ENCODE data around the gene RIMOC1. TPM values are rescaled to one million over a fixed set of nuclear protein-coding genes. Genes with fewer than 3 reads are reported as not detected.
A peak's percentile ranks its signal among the peaks of the same experiment; 100 is the strongest.

The RIMOC1 gene, protein sequence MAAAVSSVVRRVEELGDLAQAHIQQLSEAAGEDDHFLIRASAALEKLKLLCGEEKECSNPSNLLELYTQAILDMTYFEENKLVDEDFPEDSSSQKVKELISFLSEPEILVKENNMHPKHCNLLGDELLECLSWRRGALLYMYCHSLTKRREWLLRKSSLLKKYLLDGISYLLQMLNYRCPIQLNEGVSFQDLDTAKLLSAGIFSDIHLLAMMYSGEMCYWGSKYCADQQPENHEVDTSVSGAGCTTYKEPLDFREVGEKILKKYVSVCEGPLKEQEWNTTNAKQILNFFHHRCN
- 10 to 100 TPM; 13.5 to 13.8 TPM for total RNA-seq
- 26.9 to 27.2 reads per million in 2 donors for total RNA-seq

DNA sequence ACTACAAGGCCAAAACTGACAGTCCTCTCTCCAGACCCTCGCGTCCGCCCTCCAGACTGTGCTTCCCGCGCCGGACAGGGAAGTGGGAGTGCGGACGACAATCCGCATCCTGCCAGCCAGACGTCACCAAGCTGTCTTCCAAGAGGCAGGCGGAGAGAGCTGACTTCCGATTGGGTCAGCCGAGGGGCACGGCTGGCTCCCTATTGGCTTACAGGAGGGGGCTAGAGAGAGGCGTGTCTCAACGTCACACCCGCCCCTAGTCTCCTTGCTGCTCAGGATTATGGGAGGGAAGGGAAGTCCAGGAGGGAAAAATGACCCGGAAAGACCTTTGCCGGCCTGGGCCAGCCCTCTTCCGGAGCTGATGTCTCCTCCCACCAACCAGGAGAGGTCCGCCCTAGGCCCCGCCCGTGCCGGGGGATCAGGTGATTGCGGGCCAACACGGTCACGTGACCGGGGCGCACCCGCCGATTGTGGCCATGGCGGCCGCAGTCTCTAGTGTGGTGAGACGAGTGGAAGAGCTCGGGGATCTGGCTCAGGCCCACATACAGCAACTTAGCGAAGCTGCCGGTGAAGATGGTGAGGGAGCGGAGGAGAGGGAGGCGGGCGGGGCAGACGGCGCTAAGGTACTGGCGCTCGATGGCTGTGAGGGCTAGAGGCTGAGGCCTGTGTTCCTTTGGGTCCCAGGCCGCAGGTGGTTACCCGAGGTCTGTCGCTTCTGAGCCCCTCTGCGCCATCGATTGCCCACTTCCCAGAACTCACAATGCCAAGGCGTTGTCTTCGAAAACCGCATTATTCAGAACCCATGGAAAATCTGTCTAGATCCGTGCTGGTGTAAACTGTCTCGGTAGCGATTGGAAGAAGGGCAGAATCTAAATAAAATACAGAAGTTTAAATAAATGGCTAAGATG, at the start of gene RIMOC1:
Gene RIMOC1, plus strand, starts transcription at position 453 of the 908 bp plus-strand sequence. Its CDS starts 24 bp downstream, at position 477.
- peak within 1 kb of the TSS; percentile 99 for H3K27ac Mint-ChIP-seq
- H3K27me3 Mint-ChIP-seq: peaks cover 5% of the 10 kb centered on the region
- H3K36me3 Mint-ChIP-seq (ENCODE audit: low read depth): peaks cover 3% of the 10 kb centered on the region
- H3K9me3 ChIP-seq (ENCODE audit: control insufficient read depth, low read length, poor library complexity, severe bottlenecking): no peaks in the 10 kb centered on the region
- peaks cover 31% of the 10 kb centered on the region for H3K4me1 Mint-ChIP-seq
- DNase-seq (peak; percentile 94 to 95 (median 95)), ATAC-seq (peak; percentile 90)
- H3K4me3 Mint-ChIP-seq: peak within 1 kb of the TSS; percentile 98

DNA sequence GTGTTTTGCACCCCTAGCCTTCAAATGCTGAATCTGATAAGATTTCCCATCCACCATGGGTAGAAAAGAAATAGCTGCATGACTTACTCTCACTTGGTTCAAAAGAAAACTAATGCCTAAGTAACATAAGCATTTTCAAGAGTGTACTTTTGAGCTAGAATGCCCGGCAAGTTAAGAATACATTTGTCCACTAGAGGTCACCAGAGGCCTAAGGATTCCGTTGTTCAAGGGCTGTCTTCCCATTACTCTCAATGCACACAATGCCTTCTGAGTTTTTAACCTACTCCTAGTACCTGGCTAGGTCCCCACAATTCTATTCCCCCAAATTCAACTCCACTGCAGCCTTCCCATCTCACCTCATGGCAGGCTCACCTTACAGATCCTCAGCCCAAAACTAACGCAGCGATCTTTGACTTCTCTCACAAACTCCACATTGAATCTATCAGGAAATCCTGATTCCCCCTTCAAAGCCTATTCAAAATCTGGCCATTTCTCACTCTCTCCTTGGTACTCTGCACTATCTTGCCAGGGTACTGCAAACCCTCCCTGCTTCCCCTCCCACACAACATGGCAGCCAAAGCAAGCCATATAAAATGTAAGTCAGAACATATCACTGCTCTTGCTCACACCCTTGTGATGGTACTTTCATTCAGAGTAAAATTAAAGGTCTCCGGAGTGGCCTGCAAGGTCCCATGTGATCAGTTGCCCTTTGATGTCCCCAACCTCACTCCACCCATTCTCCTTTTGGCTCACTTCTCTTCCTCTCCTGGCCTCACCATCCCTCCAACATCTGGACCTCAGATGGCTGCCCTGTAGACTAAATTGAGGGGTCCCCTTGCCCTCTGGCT, 47.3 kb upstream of the RIMOC1 start:
- H3K4me3 Mint-ChIP-seq: no peak overlapping the region
- H3K4me1 Mint-ChIP-seq: peaks cover 11% of the 10 kb centered on the region
- no peak overlapping the region for H3K27ac Mint-ChIP-seq
- ATAC-seq (peak; percentile 93), DNase-seq (peak in 1 of 3 donors; percentile 48)
- H3K9me3 ChIP-seq (ENCODE audit: control insufficient read depth, low read length, poor library complexity, severe bottlenecking): no peaks in the 10 kb centered on the region
- H3K27me3 Mint-ChIP-seq: no peaks in the 10 kb centered on the region
- peaks cover 2% of the 10 kb centered on the region for H3K36me3 Mint-ChIP-seq (ENCODE audit: low read depth)

DNA sequence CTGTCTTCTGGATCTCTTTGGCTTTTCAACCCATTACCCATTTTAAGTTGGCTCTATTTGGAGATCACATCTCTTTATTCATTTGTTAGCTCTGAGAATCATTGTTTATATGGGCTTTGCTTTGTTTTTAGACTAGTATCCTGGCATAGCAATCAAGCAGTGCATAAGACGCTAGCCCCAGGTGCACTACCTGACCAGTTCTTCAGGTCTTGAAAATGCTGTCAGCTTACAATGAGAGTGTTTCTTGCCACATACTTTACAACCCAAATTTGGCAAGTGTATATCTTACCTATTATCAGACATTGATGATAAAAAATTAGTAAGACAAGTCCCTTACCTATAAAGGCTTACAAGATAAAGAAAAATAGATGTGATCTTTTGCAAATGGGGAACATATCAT, 46.2 kb upstream of the RIMOC1 start:
- no peak for DNase-seq
- Mint-ChIP-seq H3K4me3 (no peak overlapping the region), H3K36me3 (ENCODE audit: low read depth) (peaks cover 2% of the 10 kb centered on the region), H3K4me1 (peaks cover 12% of the 10 kb centered on the region), H3K27ac (no peak overlapping the region), H3K27me3 (no peaks in the 10 kb centered on the region)
- ATAC-seq: no peak
- H3K9me3 ChIP-seq (ENCODE audit: control insufficient read depth, low read length, poor library complexity, severe bottlenecking): no peaks in the 10 kb centered on the region

DNA sequence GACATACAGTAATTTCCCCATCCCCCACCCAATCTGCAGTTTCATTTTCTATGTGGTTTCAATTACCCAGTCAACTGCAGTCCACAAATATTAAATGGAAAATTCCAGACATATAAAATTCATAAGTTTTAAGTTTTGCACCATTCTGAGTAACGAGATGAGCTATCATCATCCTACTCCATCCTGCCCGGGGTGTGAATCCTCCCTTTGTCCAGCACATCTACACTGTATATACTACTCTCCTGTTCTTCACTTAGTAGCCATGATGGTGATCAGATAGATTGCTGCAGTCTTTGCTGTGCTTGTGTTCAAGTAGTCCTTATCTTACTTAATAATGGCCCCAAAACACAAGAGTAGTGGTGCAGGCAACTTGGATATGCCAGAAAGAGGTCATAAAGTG, 45.3 kb upstream of the RIMOC1 start:
- ATAC-seq (no peak), DNase-seq (no peak)
- peak overlapping the region; percentile 36 for H3K4me3 Mint-ChIP-seq
- H3K27ac Mint-ChIP-seq: peak overlapping the region; percentile 87
- H3K27me3 Mint-ChIP-seq: no peaks in the 10 kb centered on the region
- H3K36me3 Mint-ChIP-seq (ENCODE audit: low read depth): peaks cover 2% of the 10 kb centered on the region
- H3K9me3 ChIP-seq (ENCODE audit: control insufficient read depth, low read length, poor library complexity, severe bottlenecking): no peaks in the 10 kb centered on the region
- peaks cover 19% of the 10 kb centered on the region for H3K4me1 Mint-ChIP-seq

DNA sequence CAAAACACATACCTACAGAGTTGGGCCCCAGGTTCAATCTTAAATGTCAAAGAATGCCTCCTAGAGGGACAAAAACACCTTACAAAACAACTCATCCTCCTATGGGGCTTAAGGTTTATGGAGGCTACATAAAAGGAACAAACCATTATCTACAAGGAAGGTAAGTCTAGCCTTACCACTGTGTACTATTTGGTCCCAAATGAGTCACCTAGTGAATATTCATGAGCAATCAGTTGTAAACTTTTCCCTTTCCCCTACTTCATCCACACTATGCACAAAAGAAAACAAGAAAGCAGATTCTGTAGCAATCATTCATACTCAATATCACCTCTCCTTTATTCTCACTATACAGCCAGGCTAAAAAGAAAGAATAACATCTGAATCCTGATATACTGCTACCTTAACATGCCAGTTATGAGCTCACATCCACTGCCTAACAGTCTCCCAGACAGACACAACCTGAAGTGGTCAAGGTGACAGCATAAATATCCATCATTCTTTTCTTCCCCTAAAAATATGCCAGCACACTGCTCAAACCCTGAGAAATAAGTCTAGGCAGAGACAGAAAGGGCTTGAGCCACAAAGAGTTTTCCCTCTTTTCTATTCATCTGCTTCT, 40.2 kb upstream of the RIMOC1 start:
- Mint-ChIP-seq H3K27ac (peak overlapping the region; percentile 90), H3K4me1 (peaks cover 42% of the 10 kb centered on the region), H3K27me3 (no peaks in the 10 kb centered on the region), H3K4me3 (no peak overlapping the region), H3K36me3 (ENCODE audit: low read depth) (peaks cover 2% of the 10 kb centered on the region)
- ATAC-seq (peak; percentile 47), DNase-seq (no peak)
- H3K9me3 ChIP-seq (ENCODE audit: control insufficient read depth, low read length, poor library complexity, severe bottlenecking): no peaks in the 10 kb centered on the region

DNA sequence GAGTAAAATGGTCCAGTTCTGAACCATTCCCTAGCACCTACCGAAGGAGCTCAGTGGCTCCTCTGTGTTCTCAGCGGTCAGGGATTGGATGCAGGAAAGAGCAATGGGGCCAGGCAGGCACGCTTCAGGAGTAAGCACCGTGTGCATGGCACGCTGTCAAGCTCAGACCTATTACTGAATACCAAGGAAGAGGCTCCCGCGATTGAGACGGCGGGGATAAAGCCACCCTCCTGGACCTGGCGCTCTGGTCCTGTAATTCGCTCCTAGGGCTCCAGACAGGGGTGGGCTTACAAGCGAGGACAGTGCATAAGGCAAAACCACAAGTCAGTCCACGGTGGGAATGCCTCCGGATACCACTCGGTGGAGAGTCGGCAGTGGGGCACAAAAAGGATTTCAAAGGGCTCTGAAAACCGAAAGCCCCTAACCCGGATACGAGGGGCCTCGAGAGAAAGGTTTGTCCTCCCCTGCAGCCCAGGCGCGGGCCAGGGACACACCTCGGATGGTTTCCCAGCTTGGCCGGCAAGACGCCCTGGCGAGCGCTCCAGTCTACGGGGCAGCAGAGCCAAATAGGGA, 34.9 kb upstream of the RIMOC1 start:
- H3K9me3 ChIP-seq (ENCODE audit: control insufficient read depth, low read length, poor library complexity, severe bottlenecking): no peaks in the 10 kb centered on the region
- Mint-ChIP-seq H3K4me1 (peaks cover 39% of the 10 kb centered on the region), H3K4me3 (peak overlapping the region; percentile 90), H3K36me3 (ENCODE audit: low read depth) (peaks cover 2% of the 10 kb centered on the region), H3K27me3 (no peaks in the 10 kb centered on the region), H3K27ac (peak overlapping the region; percentile 93)
- ATAC-seq (no peak), DNase-seq (no peak)

DNA sequence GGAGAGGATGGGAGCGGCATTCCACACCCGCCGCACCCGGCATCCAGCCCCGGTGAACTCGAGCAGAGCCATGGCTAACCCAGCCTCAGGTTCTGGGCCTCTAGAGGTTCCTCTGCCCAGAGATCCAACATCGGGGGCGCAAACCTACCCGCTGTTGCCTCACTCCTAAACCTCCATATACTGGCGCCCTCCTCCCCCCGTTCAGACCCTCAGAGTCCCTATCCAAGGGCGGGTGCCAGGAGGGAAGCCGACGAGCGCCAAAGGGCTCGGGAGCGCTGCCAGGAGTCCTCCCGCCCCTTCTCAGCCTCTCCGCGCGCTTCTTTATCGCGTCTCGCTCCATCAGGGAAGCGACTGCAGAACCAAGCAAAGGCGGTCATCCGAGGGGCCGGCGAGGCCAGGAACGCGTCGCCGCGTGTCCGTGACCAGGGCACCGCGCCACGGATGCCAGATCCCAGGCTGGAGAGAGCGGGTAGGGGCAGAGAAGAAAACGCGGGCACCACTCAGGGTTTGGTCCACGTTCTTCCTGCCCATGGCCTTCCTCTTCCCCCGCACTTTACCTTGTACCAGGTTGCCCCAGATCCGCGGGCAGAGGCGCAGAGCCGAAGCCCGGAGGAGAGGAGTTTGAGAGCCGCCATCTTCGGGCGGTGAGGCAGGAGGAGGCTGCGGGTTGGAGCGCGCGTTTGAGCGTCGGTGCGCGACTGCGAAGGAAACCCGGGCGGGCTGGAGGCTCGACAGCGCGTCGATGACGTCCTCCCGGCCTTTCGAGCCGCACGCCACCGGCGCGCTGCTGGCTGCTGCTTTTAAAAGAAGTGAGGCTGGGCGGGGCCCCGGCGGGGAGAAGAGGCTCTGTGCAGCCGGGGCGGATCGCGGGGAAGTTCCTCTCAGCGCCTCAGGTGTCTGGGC, 34.2 kb upstream of the RIMOC1 start, which contains the start of gene OXCT1:
Gene OXCT1, minus strand, starts transcription at position 702 of the 903 bp plus-strand sequence. Its CDS starts 67 bp downstream, at position 635.
- DNase-seq (peak; percentile 86 to 96 (median 90)), ATAC-seq (peak; percentile 96)
- peaks cover 2% of the 10 kb centered on the region for H3K36me3 Mint-ChIP-seq (ENCODE audit: low read depth)
- H3K4me1 Mint-ChIP-seq: peaks cover 34% of the 10 kb centered on the region
- no peaks in the 10 kb centered on the region for H3K27me3 Mint-ChIP-seq
- H3K4me3 Mint-ChIP-seq: peak within 1 kb of the TSS; percentile 90
- H3K9me3 ChIP-seq (ENCODE audit: control insufficient read depth, low read length, poor library complexity, severe bottlenecking): no peaks in the 10 kb centered on the region
- peak within 1 kb of the TSS; percentile 93 for H3K27ac Mint-ChIP-seq

DNA sequence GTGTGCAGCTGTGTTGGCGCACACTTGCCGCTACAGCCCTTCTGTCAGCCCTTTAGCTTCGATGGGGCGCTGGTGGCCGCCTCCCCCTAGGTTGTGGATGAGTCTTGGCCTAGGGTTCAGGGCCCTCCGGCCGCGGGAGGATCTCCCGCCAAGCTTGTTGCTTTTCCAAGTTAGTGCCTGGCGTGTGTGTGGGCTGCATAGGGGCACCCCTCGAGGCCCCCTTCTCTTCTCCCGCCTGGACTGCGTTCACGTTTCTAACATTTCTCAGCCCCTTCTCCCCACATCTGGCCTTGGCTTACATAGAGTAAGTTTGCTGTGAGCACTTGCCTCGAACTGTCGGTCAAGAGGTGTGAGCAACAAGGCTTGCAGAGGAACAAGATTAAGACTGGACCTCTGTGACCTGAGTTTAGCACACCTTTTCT, 33.5 kb upstream of the RIMOC1 start:
- Mint-ChIP-seq H3K27me3 (no peaks in the 10 kb centered on the region), H3K36me3 (ENCODE audit: low read depth) (peaks cover 2% of the 10 kb centered on the region), H3K4me3 (peak overlapping the region; percentile 90), H3K27ac (peak overlapping the region; percentile 93), H3K4me1 (peaks cover 28% of the 10 kb centered on the region)
- DNase-seq (no peak), ATAC-seq (no peak)
- no peaks in the 10 kb centered on the region for H3K9me3 ChIP-seq (ENCODE audit: control insufficient read depth, low read length, poor library complexity, severe bottlenecking)

DNA sequence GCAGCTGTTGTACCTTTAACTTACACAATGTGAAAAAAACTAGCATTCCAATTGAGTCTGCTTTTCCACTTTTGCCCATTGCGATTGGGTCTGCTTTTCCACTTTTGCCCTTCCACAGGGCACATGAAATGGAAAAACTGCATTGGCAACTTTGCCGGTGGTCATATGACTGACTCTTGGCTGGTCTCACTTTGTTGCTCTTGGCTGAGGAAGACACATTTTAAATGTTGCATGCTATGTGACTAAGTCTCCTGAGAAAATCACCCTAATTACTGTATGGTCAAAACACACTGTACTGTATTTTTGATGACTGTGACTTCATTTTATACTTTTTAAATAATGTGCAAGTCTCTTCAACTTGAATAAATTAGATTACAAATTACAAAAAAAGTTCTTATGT, 32.3 kb upstream of the RIMOC1 start:
- DNase-seq: no peak

DNA sequence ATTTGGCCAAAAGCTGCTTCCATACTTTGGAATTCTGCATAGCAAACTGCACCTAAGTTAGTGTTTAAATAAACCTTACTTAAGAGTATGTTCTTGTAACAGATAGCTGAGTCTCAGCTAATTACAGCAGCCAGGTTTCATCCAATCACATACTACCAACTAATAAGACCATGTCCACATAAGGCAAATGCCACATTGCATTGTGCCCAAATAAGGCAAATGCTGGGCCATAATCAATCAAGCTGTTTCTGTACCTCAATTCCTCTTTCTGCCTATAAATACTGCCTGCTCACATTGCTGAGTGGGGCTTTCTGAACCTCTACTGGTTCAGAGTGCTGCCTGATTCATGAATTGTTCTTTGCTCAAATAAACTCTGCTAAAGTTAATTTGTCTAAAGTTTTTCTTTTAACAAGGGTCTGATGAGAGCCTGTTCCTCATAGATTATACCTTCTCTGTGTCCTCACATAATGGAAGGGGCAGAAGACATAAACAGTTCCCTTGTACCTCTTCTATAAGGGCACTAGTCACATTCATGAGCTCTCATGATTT, 29.6 kb upstream of the RIMOC1 start:
- Mint-ChIP-seq H3K27ac (peak overlapping the region; percentile 0), H3K4me3 (no peak overlapping the region), H3K36me3 (ENCODE audit: low read depth) (no peaks in the 10 kb centered on the region), H3K4me1 (peaks cover 9% of the 10 kb centered on the region), H3K27me3 (peaks cover 6% of the 10 kb centered on the region)
- H3K9me3 ChIP-seq (ENCODE audit: control insufficient read depth, low read length, poor library complexity, severe bottlenecking): no peaks in the 10 kb centered on the region
- no peak for ATAC-seq
- DNase-seq: no peak

More for the DNA sequence above, 32.3 kb upstream of the RIMOC1 start:
- Mint-ChIP-seq H3K4me1 (peaks cover 23% of the 10 kb centered on the region), H3K27me3 (no peaks in the 10 kb centered on the region), H3K4me3 (no peak overlapping the region), H3K27ac (peak overlapping the region; percentile 93), H3K36me3 (ENCODE audit: low read depth) (peaks cover 2% of the 10 kb centered on the region)
- no peaks in the 10 kb centered on the region for H3K9me3 ChIP-seq (ENCODE audit: control insufficient read depth, low read length, poor library complexity, severe bottlenecking)
- ATAC-seq: no peak

DNA sequence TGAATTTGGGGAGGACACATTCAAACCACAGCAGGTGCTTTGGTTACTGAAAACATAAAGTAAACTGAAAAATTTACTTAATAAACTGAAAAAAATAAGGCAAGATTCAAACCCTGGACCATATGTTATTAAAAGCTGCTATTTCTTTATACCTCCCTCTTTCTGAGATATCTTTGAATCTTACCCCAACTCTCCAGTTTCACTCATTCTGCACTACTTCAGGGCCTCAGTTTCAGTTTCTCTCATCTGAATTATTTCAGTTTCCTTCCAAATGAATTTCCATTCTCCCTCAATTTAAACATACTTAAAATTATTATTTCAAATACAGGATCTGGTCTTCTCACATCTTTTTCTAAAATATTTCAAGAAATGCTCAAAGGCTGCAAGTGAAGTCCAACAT, 29.0 kb upstream of the RIMOC1 start:
- DNase-seq: no peak
- Mint-ChIP-seq H3K27ac (peak overlapping the region; percentile 0), H3K4me1 (peaks cover 9% of the 10 kb centered on the region), H3K27me3 (peaks cover 11% of the 10 kb centered on the region), H3K36me3 (ENCODE audit: low read depth) (peaks cover 1% of the 10 kb centered on the region), H3K4me3 (no peak overlapping the region)
- ATAC-seq: no peak
- H3K9me3 ChIP-seq (ENCODE audit: control insufficient read depth, low read length, poor library complexity, severe bottlenecking): no peaks in the 10 kb centered on the region
